Body of pancreas (tissue), 4 donors: ENCODE results near the gene TSEN2. TPM values are rescaled to one million over a fixed set of nuclear protein-coding genes. Genes with fewer than 3 reads are reported as not detected.

Experiments used
- ATAC-seq: fragments of 150-250 bp; one replicate; pipeline ENCODE4 v1.9.1; 2016
- DNase-seq, 4 donors: peaks; one replicate each; pipeline ENCODE4 v3.0.0-alpha.2; 2019
- H3K27ac ChIP-seq, 4 donors: fragments of 200-600 bp; sonication (generic); 1 replicate in 3 of 4; 2 replicates in 1 of 4; pipeline versions ENCODE4 v1.5.1 to v1.6.1; 2016 to 2019; ENCODE audit warnings: mild to moderate bottlenecking in 1 of 4, mixed read lengths in 1 of 4, moderate library complexity in 1 of 4
- H3K27me3 ChIP-seq, 2 donors: fragments of 200-600 bp; sonication (generic); one replicate each; pipeline ENCODE4 v1.6.0; 2016; ENCODE audit warnings: mild to moderate bottlenecking in 1 of 2
- H3K36me3 ChIP-seq, 2 donors: fragments of 200-600 bp; sonication (generic); replicated peaks in 1 of 2; 2 replicates each; pipeline ENCODE4 v1.5.1; 2016; ENCODE audit warnings: low read depth in 2 of 2; ENCODE audit not compliant: insufficient read depth in 1 of 2
- H3K4me1 ChIP-seq: fragments of 200-600 bp; sonication (generic); one replicate; pipeline ENCODE4 v1.6.0; 2016
- H3K4me3 ChIP-seq, 2 donors: fragments of 200-600 bp; sonication (generic); 1 replicate in 1 of 2; 2 replicates in 1 of 2; pipeline ENCODE4 v1.5.1; 2016 to 2019
- H3K9me3 ChIP-seq, 3 donors: fragments of 200-600 bp; sonication (generic); 1 replicate in 2 of 3; 2 replicates in 1 of 3; pipeline ENCODE4 v1.5.1; 2016
- CTCF ChIP-seq, 7 experiments: fragments of 450-650 bp in 4 of 7; fragments of 200-600 bp in 3 of 7; sonication (generic) in 3 of 7; IDR thresholded peaks; one replicate each; pipeline ENCODE4 v1.5.1; 2016 to 2019; ENCODE audit warnings: antibody characterized with exemption in 7 of 7
- POLR2A ChIP-seq, 3 donors: fragments of 450-650 bp; IDR thresholded peaks; one replicate each; pipeline ENCODE4 v1.6.1; 2016; ENCODE audit warnings: antibody characterized with exemption in 3 of 3, mild to moderate bottlenecking in 2 of 3
- WGBS, 2 donors: methylation state at CpG; one replicate each; pipeline ENCODE4 v1.1.5; 2017; 5-methylcytosine and 5-hydroxymethylcytosine counted together
- intact Hi-C: fragments of 100-400 bp; cut with DNase I; formaldehyde crosslinking; loops from one replicate; pipeline ENCODE4 v1.15.1; 2023
- total RNA-seq, 2 donors: library from RNA; depleted of rRNA; stranded (reverse); fragments of >200 nt; gene quantifications; one replicate each; pipeline ENCODE4 v1.1.0, GENCODE V29; 2016

Gene TSEN2
- total RNA-seq, 2 donors from 2014 or later = 14.8 to 20.8 TPM

- no peak overlapping the region for H3K27ac ChIP-seq
- intact Hi-C loops = no loop called here
- ATAC-seq (no peak), DNase-seq (no peak)
- H3K27me3 ChIP-seq = no peaks in the 10 kb centered on the region
- H3K4me1 ChIP-seq = peaks cover under 1% of the 10 kb centered on the region
- TF ChIP-seq POLR2A (IDR thresholded peaks at IDR 0.05) (no peak), CTCF (IDR thresholded peaks at IDR 0.05) (no peak)
- 86 to 94% methylated on average over 3 of the region's 3 CpGs for WGBS, 2 donors
- no peaks in the 10 kb centered on the region for H3K9me3 ChIP-seq
- H3K36me3 ChIP-seq = peaks cover 0 to 3% of the 10 kb centered on the region in 2 donors
- no peak overlapping the region for H3K4me3 ChIP-seq
These were observed 6.3 kb downstream of the TSEN2 start for GRCh38 chr3:12490547-12490946.

- no peak for DNase-seq
- no peak for ATAC-seq
- peaks cover under 1% of the 10 kb centered on the region for H3K4me1 ChIP-seq
- no peaks in the 10 kb centered on the region for H3K9me3 ChIP-seq
- H3K36me3 ChIP-seq = peaks cover 0 to 14% of the 10 kb centered on the region in 2 donors
- TF ChIP-seq POLR2A (IDR thresholded peaks at IDR 0.05) (no peak), CTCF (IDR thresholded peaks at IDR 0.05) (no peak)
- H3K27ac ChIP-seq = no peak overlapping the region
- no peak overlapping the region for H3K4me3 ChIP-seq
- intact Hi-C loops = no loop called here
- H3K27me3 ChIP-seq = no peaks in the 10 kb centered on the region
- WGBS, 2 donors = 82 to 90% methylated on average over 8 of the region's 8 CpGs
These were observed 11.6 kb downstream of the TSEN2 start for GRCh38 chr3:12495749-12496452.

GRCh38 chr3:12496453-12496761, 12.1 kb downstream of the TSEN2 start:
- peaks cover 0 to 14% of the 10 kb centered on the region in 2 donors for H3K36me3 ChIP-seq
- H3K4me3 ChIP-seq = no peak overlapping the region
- no peak for TF ChIP-seq CTCF (IDR thresholded peaks at IDR 0.05)
- no peak for TF ChIP-seq POLR2A (IDR thresholded peaks at IDR 0.05)
- no peak overlapping the region for H3K27ac ChIP-seq
- DNase-seq (no peak), ATAC-seq (no peak)
- 77 to 87% methylated on average over 1 of the region's 1 CpG for WGBS, 2 donors
- H3K27me3 ChIP-seq = no peaks in the 10 kb centered on the region
- H3K9me3 ChIP-seq = no peaks in the 10 kb centered on the region
- intact Hi-C loops = no loop called here
- H3K4me1 ChIP-seq = peaks cover 5% of the 10 kb centered on the region

- Histone ChIP-seq H3K27me3 (no peaks in the 10 kb centered on the region), H3K4me3 (no peak overlapping the region), H3K27ac (no peak overlapping the region), H3K36me3 (peaks cover 0 to 14% of the 10 kb centered on the region in 2 donors), H3K9me3 (no peaks in the 10 kb centered on the region), H3K4me1 (peaks cover 14% of the 10 kb centered on the region)
- intact Hi-C loops = no loop called here
- no peak for DNase-seq
- no peak for TF ChIP-seq POLR2A (IDR thresholded peaks at IDR 0.05)
- no peak for TF ChIP-seq CTCF (IDR thresholded peaks at IDR 0.05)
- no peak for ATAC-seq
- 83 to 92% methylated on average over 3 to 5 of the region's 5 CpGs for WGBS, 2 donors
These were observed 15.2 kb downstream of the TSEN2 start for GRCh38 chr3:12499474-12499873.
